ENCODE measurements around the gene PTCD3.
A peak's percentile ranks its signal among the peaks of the same experiment; 100 is the strongest.

PTCD3 gene

GRCh38 chr2:86105969-86106945 is at the start of gene PTCD3:
Gene PTCD3, plus strand, starts transcription at chr2:86106235. Its CDS starts 13 bp downstream, at chr2:86106248.
- DNase-seq (ENCODE audit: low read depth), result peak; percentile 86

- DNase-seq (ENCODE audit: low read depth), result no peak
These were observed 49.3 kb upstream of the PTCD3 start for GRCh38 chr2:86056590-86057331.

- DNase-seq (ENCODE audit: low read depth), result no peak
These were observed 44.0 kb upstream of the PTCD3 start for GRCh38 chr2:86062043-86062442.

- DNase-seq (ENCODE audit: low read depth), result no peak
These were observed 42.0 kb upstream of the PTCD3 start for GRCh38 chr2:86064006-86064405.

GRCh38 chr2:86065512-86065911 is 40.5 kb upstream of the PTCD3 start:
- DNase-seq (ENCODE audit: low read depth), result peak; percentile 60

GRCh38 chr2:86066007-86066578 is 39.9 kb upstream of the PTCD3 start:
- no peak for DNase-seq (ENCODE audit: low read depth)

- no peak for DNase-seq (ENCODE audit: low read depth)
These were observed 39.1 kb upstream of the PTCD3 start for GRCh38 chr2:86066915-86067314.

GRCh38 chr2:86068136-86068588 is 37.9 kb upstream of the PTCD3 start:
- no peak for DNase-seq (ENCODE audit: low read depth)

- DNase-seq (ENCODE audit: low read depth), result no peak
These were observed 37.4 kb upstream of the PTCD3 start for GRCh38 chr2:86068648-86069047.

- DNase-seq (ENCODE audit: low read depth), result no peak
These were observed 36.8 kb upstream of the PTCD3 start for GRCh38 chr2:86069091-86069685.

GRCh38 chr2:86069783-86070339 is 36.2 kb upstream of the PTCD3 start:
- DNase-seq (ENCODE audit: low read depth), result no peak

GRCh38 chr2:86070868-86071267 is 35.2 kb upstream of the PTCD3 start:
- no peak for DNase-seq (ENCODE audit: low read depth)

GRCh38 chr2:86072271-86072858 is 33.7 kb upstream of the PTCD3 start:
- no peak for DNase-seq (ENCODE audit: low read depth)

GRCh38 chr2:86073225-86073624 is 32.8 kb upstream of the PTCD3 start:
- DNase-seq (ENCODE audit: low read depth), result no peak

- no peak for DNase-seq (ENCODE audit: low read depth)
These were observed 31.8 kb upstream of the PTCD3 start for GRCh38 chr2:86074256-86074655.

GRCh38 chr2:86074811-86075210 is 31.2 kb upstream of the PTCD3 start:
- no peak for DNase-seq (ENCODE audit: low read depth)

- DNase-seq (ENCODE audit: low read depth), result no peak
These were observed 30.1 kb upstream of the PTCD3 start for GRCh38 chr2:86075886-86076285.

- no peak for DNase-seq (ENCODE audit: low read depth)
These were observed 27.1 kb upstream of the PTCD3 start for GRCh38 chr2:86078774-86079545.

- DNase-seq (ENCODE audit: low read depth), result no peak
These were observed 25.8 kb upstream of the PTCD3 start for GRCh38 chr2:86079981-86080911.

GRCh38 chr2:86081724-86082123 is 24.3 kb upstream of the PTCD3 start:
- no peak for DNase-seq (ENCODE audit: low read depth)
